H1 (cell line): ENCODE measurements around the gene DRD2. TPM values are rescaled to one million over a fixed set of nuclear protein-coding genes. Genes with fewer than 3 reads are reported as not detected.

Source experiments
- BRCA1 ChIP-seq: IDR thresholded peaks from 2 replicates; pipeline ENCODE4 v1.6.1; 2012; ENCODE audit warnings: low read depth, low read length, improper control_type of control experiment
- CBX5 ChIP-seq: fragments of 300-800, 300-1000 bp; sonication (generic); IDR thresholded peaks from 2 replicates; pipeline ENCODE4 v1.7.1; 2016; ENCODE audit warnings: antibody characterized with exemption, low read length, low read depth
- CEBPB ChIP-seq: IDR thresholded peaks from 2 replicates; pipeline ENCODE4 v1.6.1; 2012; ENCODE audit warnings: low read depth, low read length
- CHD2 ChIP-seq: IDR thresholded peaks from 2 replicates; pipeline ENCODE4 v1.6.1; 2012; ENCODE audit warnings: low read length, improper control_type of control experiment
- CHD7 ChIP-seq: fragments of 300-600 bp; sonication (generic); IDR thresholded peaks from 2 replicates; pipeline ENCODE4 v1.7.1; 2012; ENCODE audit warnings: low read length, moderate library complexity, mild to moderate bottlenecking, inconsistent platforms; ENCODE audit not compliant: insufficient replicate concordance
- EGR1 ChIP-seq: IDR thresholded peaks from 2 replicates; pipeline ENCODE4 v1.6.1; 2011; ENCODE audit warnings: low read depth, low read length, borderline replicate concordance
- HDAC2 ChIP-seq, 2 experiments: fragments of 300-600 bp in 1 of 2; sonication (generic) in 1 of 2; IDR thresholded peaks; 2 replicates each; pipeline ENCODE4 v1.6.1; 2011 to 2012; ENCODE audit warnings: low read depth in 2 of 2, low read length in 2 of 2, mild to moderate bottlenecking in 2 of 2, moderate library complexity in 2 of 2, borderline replicate concordance in 1 of 2, inconsistent platforms in 1 of 2
- HDAC6 ChIP-seq: IDR thresholded peaks from one replicate; pipeline ENCODE4 v1.7.1; 2012; ENCODE audit warnings: low read depth, mild to moderate bottlenecking, inconsistent platforms, low read length, moderate library complexity
- PHF8 ChIP-seq: fragments of 200-600 bp; sonication (generic); conservative IDR thresholded peaks from 2 replicates; pipeline ENCODE4 v1.7.1; 2012; ENCODE audit warnings: low read depth, mild to moderate bottlenecking, inconsistent platforms, low read length, moderate library complexity
- POLR2AphosphoS5 ChIP-seq: IDR thresholded peaks from 2 replicates; pipeline ENCODE4 v1.6.1; 2011; ENCODE audit warnings: low read depth, low read length
- RFX5 ChIP-seq: IDR thresholded peaks from 2 replicates; pipeline ENCODE4 v1.6.1; 2011; ENCODE audit warnings: low read depth, low read length, improper control_type of control experiment, borderline replicate concordance
- SAP30 ChIP-seq: fragments of 300-600 bp; sonication (generic); IDR thresholded peaks from 2 replicates; pipeline ENCODE4 v1.7.1; 2012; ENCODE audit warnings: low read length, moderate library complexity, mild to moderate bottlenecking, inconsistent platforms; ENCODE audit not compliant: insufficient read depth, insufficient replicate concordance
- YY1 ChIP-seq: IDR thresholded peaks from 2 replicates; pipeline ENCODE4 v1.6.1; 2011; ENCODE audit warnings: low read depth, mild to moderate bottlenecking, low read length
- polyA plus RNA-seq, 7 experiments: library from polyadenylated mRNA; depleted of rRNA in 3 of 7; stranded (reverse) in 5 of 7; unstranded in 2 of 7; fragments of >200 nt in 5 of 7; fragments of 200-250 nt in 2 of 7; gene quantifications; 1 replicate in 5 of 7; 2 replicates in 1 of 7; 4 replicates in 1 of 7; pipeline versions ENCODE4 v1.2.1 to v1.2.3, GENCODE V29; 2011 to 2013; ENCODE audit warnings: missing spikeins in 2 of 7, mixed read lengths in 2 of 7
- total RNA-seq: library from RNA; stranded (reverse); fragmentation: NEBNext Ultra II Directional; extraction: Animal tissue kit (Norgen Biotek cat#: 25700); gene quantifications from 2 replicates; pipeline ENCODE4 v1.2.1, GENCODE V29; 2021

Gene DRD2
- total and polyA plus RNA-seq, 2 of the 8 experiments (the other 6 are each of a cell fraction or from before 2014, with no cell fraction given) = 0.26 to 0.41 TPM

GRCh38 chr11:113460469-113460868 lies 14.7 kb downstream of the DRD2 start (continued):
- TF ChIP-seq CHD7 (no peak), RFX5 (no peak), POLR2AphosphoS5 (no peak), HDAC2 (IDR thresholded peaks at IDR 0.05; ENCODE audit: borderline replicate concordance in 1 of 2, low read depth in 2 of 2, low read length in 2 of 2) (no peak), HDAC6 (no peak), CEBPB (no peak), SAP30 (no peak), PHF8 (no peak), CHD2 (no peak), BRCA1 (no peak), EGR1 (no peak), YY1 (no peak), CBX5 (no peak)
